ENCODE data around the gene MAGEB16.

GRCh38 chrX:35773958-35774564 is 24.1 kb upstream of the MAGEB16 start:
- TF ChIP-seq MAX (IDR thresholded peaks at IDR 0.05): no peak
- no peak for TF ChIP-seq CTCF (IDR thresholded peaks at IDR 0.05; ENCODE audit: low read depth, low read length, missing input control)
- no peak for TF ChIP-seq RXRA (IDR thresholded peaks at IDR 0.05)
- TF ChIP-seq REST (IDR thresholded peaks at IDR 0.05): no peak
- no peak for TF ChIP-seq FOXA1 (IDR thresholded peaks at IDR 0.05)
- TF ChIP-seq EGR1 (IDR thresholded peaks at IDR 0.05; ENCODE audit: low read depth in 2 of 2): no peak
- TF ChIP-seq RAD21 (IDR thresholded peaks at IDR 0.05): no peak
- TF ChIP-seq ZBTB33 (IDR thresholded peaks at IDR 0.05): no peak

Measured in liver (tissue), 3 donors.